GM19239 (cell line): Measurements from ENCODE around the gene KIF12.
"Not testable (repeated sequence)": the region's sequence is repeated elsewhere in the genome, so short reads cannot be mapped to it uniquely, and the experiment has no call there.

Experiments used
- DNase-seq: peaks from one replicate; pipeline ENCODE4 v3.0.0; 2011; ENCODE audit warnings: low spot score; ENCODE audit not compliant: insufficient read length
- FAIRE-seq: peaks from 2 replicates; lab custom pipeline; 2011; peaks lifted over from hg19 to GRCh38; lab: Jason Lieb, UNC

Gene KIF12

GRCh38 chr9:114098936-114099668, at the start of gene KIF12:
TSS of gene KIF12 (minus strand) at chr9:114099292. CDS start at chr9:114099276, 16 bp downstream.
- FAIRE-seq (no peak), DNase-seq (no peak)

DNA sequence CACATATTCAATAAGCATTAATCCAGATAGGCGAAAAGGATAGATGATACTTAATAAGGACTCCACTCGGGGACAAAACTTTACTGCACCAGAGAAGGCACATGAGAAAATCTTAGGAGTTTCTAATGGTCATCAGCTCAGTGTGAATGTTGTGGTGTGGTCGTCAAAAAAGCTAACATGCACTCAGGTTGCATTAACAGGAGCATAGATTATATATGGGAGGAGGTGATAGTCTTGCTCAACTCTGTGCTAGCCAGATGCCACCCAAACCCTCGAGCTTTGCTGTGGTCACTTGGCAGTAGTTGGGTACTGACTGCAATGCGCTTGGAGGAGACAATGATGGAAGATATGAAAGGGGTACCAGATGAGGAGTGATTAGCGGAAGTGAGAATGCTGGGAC, 47.6 kb upstream of the KIF12 start:
- FAIRE-seq: no peak

GRCh38 chr9:114143234-114143633, 44.1 kb upstream of the KIF12 start:
- DNase-seq (no peak), FAIRE-seq (no peak)

More for the DNA sequence above, 47.6 kb upstream of the KIF12 start:
- no peak for DNase-seq

GRCh38 chr9:114141553-114142402, 42.7 kb upstream of the KIF12 start:
- FAIRE-seq (no peak), DNase-seq (no peak)

DNA sequence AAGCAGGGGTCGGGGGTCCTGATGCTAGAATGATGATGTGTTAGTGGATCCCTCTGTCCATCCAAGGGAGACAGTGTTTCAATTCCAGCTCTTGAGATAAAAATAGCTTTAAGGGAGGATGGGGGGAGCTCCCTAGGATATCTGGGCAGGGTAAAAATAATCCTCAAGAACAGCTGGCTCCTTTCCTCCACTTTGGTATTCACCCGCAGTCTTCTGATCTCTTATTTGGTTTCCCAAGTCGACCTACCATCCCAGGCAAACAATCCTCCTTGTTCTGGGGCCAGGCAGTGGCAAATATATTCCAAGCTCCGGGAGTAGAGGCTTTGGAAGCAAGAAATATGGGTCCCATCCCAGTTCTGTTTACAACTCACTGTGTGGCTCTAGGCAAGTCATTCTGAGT, 41.8 kb upstream of the KIF12 start:
- DNase-seq: no peak
- no peak for FAIRE-seq

- FAIRE-seq (no peak), DNase-seq (no peak)
These were observed 41.3 kb upstream of the KIF12 start for GRCh38 chr9:114140401-114140800.

DNA sequence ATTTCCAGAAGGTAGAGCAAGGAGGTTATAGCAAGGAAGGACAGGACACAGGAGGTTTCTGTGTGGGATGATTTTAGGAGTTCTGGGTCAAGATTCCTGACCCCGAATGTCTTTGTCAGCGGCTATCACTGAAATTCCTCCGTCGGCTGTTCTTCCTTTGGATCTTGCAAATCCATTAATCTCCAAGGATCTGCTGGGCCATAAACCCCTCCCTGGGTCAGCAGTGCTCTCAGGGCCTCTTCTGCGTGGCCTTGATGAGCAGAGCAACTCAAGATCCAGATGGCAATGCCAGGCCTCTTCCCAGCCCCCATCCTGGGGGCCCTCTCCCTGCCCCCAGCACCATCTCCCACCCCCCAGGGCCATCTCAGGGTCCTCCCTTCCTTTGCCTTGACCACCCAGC, 40.0 kb upstream of the KIF12 start:
- DNase-seq (no peak), FAIRE-seq (no peak)

DNA sequence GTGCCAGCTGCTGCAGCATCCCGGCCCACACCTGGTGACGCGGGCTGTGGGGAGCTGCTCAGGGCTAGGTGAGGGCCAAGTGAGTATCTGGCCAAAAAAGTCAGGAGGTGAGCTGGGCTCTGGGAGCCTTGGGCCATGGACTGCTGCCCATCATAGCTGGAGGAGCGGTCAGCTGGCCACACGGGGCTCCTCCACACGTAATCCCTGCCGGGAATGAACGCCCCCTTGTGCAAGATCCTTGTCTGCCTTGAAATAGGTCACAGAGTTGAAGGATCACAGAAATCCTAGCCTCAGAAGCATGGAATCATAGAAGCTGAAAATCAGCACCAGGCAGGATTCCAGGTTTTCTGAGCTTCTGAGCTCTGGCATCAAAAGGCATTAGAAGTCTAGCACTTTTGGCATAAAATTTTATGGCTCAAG, 39.5 kb upstream of the KIF12 start:
- FAIRE-seq (no peak), DNase-seq (no peak)

DNA sequence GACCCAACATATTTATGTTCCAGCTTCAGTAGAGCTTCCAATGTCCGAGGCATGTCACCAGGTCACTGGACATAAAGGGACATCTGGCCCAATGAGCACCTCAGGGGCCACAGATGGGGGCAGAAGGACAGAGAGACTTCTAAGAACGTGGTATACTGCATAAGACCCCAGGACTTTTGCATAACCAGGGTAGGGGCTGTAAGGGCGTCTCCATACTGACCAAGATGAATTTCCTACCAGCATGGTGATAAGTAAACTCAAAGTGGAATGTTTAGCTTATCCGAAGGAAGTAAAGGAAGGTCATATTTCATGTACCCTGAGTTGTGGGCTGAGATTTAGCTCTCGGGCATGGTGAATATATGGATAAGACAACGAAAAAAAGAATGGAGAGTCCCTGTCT, 38.7 kb upstream of the KIF12 start:
- DNase-seq (no peak), FAIRE-seq (no peak)

DNA sequence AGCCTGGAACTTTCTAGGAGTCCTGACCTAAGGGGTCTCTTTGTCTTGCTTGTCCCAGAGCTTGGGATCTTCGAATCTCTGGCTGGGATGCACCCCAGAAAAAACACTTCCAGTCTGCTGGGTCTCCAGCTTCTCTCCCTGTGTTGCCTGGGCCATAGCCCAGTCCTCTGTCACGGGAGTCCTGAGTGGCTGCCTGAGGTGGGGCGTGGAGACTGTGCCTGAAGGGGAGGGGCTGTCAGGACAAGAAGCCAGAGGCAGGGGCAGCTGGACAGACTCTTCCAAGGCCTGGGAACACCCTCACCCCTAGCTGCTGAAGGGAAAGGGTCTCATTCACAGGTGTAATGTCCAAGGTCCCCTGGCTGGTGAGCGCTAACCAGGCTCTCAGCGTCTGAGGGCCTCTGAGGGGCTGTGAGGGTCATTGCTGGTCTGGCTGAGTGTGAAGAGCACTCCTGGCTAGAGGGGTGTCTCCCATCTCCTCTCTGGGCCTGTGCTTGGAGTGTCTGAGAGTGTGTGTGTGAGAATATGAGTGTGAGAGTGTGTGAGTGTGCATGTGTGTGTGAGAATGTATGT, 35.8 kb upstream of the KIF12 start:
- DNase-seq: no peak
- no peak for FAIRE-seq

DNA sequence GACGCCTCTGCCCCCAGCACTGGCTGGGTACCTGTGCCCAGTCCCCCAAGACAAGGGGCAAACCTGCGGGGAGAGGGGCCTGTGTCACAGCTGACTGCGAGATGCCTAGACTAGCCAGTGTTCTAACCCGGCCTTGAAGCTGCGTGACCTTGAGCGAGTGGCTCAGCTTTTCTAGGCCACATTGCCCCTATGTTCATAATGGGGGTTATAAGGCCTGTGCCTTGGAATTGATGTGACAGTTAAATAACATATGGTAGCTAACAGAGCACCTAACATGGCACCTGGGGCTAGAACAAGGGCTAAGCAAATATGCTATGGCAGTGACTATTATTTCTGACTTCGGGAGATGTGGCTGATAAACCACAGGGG, 33.4 kb upstream of the KIF12 start:
- DNase-seq (no peak), FAIRE-seq (no peak)

DNA sequence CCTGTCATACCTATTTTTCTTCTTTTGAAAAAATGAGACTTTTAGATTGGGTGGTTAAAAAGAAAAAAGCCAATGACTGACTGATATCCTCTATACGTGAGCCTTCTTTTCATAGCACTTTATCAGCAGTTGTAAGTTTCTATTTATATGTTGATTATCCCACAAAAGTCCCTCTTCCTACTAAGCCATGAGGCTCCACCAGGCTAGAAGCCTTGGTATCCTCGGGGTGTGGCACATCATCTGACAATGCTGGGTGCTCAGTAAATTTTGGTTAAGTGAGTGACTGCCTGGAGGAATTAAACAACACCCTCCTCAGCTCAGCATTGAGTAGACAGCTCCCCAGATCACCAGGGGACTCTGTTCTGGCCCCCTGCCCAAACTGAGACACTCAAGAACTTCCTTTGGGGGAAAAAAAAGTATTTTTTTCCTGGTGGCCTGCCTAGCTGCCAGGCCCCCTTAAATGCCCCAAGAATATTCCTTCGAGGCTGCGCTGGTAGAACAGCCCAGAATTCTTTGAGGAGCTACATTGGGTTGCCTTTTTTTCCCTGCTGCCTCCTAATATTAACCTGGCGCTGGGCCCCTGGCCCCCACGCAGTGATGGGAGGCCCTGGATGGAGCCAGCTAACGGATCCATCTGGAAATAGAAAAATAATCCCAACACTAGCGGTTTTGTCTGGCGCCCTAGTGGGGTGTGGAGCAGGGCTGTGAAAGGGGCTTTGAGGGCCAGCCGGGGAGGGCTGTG, 32.9 kb upstream of the KIF12 start:
- no peak for DNase-seq
- no peak for FAIRE-seq

GRCh38 chr9:114130624-114131277, 31.7 kb upstream of the KIF12 start:
- DNase-seq: no peak
- no peak for FAIRE-seq

DNA sequence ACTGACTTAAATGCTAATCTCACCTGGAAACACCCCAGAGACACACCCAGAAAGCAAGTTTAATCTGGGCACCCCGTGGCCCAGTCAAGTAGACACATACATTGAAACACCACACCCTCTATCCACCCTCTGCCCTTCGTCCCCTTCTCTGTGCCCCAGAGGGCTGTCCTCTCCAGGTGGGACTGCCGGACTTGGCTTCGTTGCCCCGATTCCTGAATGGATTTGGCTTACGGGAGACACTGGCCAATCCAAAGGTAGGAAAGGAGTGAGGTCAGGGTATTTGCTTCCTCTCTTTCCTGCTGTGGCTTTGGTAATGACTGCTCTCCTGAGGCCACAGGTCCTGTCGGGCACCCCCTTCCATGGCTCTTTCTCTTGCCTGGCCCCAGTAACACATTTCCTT, 31.0 kb upstream of the KIF12 start:
- FAIRE-seq: no peak
- no peak for DNase-seq

DNA sequence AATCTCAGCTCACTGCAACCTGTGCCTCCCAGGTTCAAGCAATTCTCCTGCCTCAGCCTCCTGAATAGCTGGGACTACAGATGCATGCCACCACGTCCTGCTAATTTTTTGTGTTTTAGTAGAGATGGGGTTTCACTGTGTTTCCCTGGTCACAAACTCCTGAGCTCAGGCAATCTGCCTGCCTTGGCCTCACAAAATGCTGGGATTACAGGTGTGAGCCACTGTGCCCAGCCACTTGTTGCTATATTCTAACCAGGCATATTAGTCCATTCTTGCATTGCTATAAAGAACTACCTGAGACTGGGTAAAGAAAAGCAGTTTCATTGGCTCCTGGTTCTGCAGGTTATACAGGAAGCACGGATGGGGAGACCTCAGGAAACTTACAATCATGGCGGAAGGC, 29.7 kb upstream of the KIF12 start:
- DNase-seq, FAIRE-seq: not testable (repeated sequence)

DNA sequence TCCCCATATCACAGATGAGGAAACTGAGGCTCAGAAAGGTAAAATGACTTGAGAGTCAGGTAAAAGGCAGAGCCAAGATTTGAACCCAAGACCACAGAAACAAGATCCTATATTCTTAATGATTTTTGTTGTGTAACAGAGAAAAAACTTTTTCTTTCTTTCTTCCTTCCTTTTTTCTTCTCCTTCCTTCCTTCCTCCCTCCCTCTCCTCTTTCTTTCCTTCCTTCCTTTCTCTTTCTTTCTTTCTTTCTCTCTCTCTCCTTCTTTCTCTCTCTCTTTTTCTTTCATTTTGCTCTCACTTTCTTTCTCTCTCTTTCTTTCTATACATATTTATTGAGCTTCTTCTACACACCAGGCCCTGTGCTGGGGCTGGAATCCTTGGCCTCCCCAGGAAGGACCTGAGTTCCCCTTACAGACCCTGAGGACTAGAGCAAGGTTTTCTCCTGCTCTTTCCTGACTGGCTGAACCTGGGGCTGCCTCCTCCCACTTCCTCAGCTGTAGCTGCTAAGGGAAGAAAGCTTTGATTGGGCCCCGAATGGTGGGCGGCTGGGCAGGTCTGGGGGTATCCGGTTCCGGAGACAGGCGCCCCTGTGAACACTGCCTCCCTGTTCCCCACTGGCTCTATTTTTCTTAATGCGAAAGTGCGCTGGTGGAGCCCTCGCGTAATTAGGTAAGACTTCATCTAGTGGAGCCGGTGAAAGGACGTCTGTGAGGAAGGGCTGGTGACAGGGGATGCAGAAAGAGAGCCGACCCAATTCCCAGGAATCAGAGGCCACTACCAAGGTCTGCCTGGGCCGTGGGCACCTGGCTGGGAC, 27.4 kb upstream of the KIF12 start:
- DNase-seq (no peak), FAIRE-seq (no peak)

DNA sequence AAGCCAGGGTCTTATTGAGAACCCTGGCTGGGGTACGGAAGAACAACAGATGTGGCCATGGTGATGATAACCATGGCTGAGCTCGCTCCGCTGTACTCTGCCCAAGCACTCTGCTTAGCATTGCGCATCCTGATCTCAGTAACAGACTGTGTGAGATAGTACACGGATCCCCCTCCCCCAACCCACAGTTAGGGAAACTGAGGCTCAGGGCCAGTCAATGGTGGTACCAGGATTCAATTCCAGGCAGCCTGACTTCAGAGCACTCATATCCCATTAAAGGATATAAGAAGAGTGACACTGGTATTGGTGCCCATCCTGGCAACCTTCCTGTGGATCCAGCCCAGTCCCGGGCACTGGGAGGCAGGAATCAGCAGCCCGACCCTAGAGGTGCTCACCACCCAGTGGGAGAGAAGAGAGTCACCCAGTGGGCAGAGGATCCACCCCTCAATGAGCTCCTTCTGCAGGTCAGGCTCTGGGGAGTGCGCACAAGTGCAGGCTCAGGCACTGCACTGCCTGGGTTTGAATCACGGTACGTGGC, 26.5 kb upstream of the KIF12 start:
- no peak for FAIRE-seq
- DNase-seq: no peak

DNA sequence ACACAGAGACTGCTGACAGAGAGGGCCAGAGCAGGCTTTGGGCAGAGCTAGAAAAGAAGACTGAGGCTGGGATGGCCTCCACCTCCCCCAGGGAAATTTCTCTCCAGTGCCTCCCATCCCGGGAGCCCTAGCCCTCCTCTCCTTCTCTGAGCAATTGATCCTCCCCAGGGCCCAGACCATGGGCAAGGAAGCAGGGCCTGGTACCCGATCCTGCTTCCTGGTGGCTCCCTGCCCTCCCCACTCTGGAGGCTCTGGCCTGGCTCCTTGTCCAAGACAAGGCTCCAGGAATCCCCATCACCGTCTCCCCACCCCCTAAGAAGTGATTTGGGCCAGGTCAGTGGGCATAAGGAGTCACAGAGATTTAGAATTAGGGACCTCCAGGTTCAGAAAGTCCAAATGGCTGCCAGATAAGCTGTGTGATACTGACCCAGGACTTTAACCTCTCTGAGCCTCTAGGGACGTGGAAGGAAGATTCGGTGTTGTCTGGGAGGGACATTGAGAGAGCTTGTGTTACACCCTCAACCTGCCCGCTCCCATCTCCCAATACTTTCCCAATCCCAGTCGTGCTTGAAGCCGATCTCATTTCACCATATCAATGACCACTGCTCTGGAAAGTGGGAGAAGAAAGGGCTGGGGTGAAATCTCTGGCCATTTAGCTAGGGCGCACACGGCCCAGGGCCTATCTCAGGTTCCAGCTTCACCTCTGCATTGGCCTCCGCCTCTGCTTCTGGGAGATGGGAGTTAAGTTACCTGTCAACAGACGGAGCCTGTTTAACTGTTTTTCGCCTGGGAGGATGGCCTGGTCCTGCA, 25.8 kb upstream of the KIF12 start:
- FAIRE-seq: no peak
- no peak for DNase-seq
